ENCODE results near the gene NRBP1.

- TF ChIP-seq CTCF (conservative IDR thresholded peaks at IDR 0.05): no peak
- TF ChIP-seq ZFX (IDR thresholded peaks at IDR 0.05): no peak
Measured at GRCh38 chr2:27461118-27461517, 32.7 kb downstream of the NRBP1 start.

Measured in C4-2B (cell line).